ENCODE results near the gene SLC38A8.

SLC38A8 gene

DNA sequence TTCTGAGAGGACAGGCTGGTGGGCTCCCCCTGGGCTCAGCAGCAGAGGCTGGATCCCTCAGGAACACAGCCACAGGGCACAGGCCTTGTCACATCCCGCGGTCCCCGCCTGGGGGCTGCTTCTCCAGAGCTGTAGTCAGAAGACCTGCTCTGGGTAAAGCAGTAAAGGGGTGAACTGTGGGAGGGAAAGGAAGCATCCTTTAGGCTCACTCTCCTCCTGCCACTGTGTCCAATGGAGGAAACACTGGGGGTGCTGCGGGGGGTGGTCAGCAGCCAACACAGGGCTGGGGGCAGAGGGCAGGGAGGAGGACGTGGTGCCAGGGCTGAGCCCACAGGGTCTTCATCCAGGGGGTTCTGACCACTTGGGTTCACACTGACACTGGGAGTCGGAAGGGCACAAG lies 5.0 kb upstream of the SLC38A8 start:
- no peak for DNase-seq

DNA sequence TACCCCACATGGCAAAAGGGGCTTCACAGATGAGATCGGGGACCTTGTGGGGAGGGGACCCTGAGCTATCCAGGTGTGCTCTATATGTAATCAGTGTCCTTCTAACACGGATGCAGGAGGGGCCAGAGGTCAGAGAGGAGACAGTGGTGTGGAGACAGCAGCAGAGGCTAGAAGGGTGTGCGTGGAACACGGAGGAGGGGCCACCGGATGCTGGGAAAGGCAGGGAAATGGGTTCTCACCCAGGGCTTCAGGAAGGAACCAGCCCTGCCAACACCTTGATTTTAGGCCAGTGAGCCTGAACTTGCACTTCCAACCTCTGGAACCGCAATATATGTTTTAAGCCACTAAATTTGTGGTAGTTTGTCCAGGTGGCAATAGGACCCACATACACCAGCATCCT lies 4.6 kb upstream of the SLC38A8 start:
- no peak for DNase-seq

DNA sequence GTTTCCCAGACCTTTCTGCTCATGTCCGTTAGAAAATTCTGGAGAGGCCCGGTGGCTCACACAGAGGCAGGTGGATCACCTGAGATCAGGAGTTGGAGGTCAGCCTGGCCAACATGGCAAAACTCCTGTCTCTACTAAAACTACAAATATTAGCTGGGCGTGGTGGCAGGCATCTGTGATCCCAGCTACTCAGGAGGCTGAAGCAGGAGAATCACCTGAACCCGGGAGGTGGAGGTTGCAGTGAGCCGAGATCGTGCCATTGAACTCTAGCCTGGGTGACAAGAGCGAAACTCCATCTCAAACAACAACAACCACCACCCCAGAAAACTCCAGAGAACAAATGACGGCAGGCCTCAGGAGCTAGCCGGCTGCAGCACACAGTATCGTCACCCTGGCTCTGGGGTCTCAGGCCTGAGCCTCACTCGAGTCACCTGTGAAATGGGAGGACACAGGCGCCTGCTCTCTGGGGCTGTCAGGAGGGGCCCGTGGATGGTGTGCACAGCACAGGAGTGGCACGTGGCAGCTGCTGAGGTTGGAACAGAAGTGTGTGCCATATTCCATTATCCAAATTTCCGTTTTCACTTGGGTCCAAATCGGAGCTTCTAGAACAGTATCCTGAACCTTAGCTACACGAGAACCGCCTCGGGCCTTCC lies 3.3 kb upstream of the SLC38A8 start:
- no peak for DNase-seq

DNA sequence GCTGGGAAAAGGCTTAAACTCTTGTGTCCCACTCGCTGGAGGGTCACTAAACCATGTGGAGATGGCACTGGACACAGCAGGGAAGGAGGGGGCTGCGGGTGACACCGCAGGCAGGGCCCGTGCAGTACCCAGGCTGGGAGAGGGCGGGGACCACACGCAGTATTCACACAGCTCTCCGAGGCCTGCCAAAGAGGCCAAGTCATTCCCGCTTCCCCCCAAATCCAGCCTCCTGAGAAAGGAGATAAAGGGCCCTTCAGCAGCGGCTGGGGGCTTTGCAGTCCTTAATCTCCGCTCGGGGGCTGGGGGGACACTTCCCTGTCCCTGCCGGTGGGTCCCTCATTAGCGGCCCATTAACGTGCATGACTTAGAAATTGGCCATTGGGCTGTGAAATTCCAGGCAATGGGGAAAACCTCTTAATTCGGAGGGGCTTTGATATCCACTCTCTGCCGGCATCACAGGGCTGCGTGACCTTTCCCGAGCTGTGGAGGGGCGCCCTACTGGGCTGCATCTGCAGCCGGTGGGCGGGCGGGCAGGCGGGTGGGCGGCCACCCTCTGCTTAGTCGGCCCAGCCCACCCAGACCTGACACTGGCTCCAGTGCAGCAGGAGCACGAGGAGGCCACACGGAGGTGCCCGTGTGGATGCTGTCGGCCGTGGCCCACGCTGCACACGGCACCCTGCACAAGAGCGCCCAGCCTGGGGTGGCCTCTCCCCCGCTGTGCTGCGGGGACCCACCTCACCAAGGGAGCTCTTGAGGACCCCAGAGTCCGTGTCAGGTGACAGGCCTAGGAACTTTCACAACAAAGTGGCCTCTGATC lies 2.6 kb upstream of the SLC38A8 start:
- DNase-seq, result no peak

DNA sequence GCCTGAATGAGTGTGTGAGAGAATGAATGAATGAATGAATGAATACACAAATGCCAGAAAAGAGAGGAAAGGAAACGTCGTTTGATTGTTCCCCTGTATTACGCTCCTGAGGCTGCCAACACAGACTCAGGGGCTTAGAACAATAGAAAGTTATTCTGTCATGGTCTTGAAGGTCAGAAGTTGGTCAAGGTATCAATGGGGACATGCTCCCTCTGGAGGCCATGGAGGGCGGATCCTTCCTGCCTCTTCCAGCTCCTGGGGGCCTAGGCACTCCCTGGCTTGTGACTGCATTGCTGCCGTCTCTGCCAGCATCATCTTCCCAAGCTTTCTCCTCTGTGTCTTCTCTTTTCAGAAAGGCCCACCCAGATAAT lies 1.5 kb upstream of the SLC38A8 start:
- DNase-seq, result no peak

DNA sequence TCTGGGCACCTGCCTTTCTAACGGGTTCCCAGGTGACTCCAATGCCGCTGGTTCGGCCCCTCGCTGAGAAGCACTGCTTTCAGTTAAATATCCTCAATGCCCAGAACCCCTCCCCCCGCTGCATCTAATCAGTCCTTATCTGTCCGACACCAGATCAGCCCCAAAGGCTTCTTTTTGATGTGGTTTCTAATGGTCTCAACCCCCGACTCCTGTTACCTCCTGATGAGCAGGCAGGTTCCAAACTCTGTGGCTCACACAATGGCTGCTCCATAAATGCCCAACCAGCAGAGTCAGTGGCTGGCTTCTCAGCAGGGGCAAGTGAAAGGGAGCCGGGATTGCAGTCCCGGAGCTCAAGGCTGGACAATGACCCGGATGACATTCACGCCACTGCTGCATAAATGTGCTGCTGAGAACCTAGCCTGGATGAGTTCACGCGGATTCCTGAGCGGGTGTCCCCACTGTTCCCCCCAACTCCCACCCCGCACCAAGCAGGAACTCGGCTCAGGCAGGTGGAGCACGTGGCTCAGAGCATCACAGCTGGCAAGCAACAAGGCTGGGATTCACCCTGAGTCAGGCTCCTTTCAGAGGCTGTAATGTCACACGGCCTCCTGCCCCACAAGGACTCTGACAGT lies 1.0 kb upstream of the SLC38A8 start:
- DNase-seq, result no peak

DNA sequence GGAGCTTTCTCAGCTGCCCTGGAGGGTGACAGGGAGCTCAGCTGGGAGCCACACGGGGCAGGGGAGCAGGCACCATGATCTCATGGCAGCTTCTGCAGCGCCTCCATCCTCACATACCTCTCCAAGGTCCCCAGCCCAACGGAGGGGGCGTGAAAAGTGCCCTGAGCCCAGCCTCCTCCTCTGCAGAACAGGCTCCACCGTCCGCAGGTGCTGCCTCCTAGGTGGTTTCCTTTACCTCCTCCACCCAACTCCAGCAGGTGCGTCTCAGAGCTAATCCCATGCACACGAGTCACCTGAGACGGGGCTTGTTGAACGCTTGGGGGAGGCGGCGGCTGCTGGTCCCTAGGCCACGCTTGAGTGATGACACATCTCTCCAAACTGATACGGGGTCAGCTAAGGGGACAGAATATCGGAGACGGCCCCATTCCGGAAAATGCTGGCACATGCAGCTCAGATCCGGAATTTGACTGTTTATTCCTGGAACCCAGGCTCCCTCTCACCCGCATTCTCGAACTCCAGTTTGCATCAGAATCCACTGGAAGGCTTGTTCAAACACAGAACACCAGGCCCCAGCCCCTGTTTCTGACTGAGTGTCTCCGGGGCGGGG lies 387 bp upstream of the SLC38A8 start:
- no peak for DNase-seq

DNA sequence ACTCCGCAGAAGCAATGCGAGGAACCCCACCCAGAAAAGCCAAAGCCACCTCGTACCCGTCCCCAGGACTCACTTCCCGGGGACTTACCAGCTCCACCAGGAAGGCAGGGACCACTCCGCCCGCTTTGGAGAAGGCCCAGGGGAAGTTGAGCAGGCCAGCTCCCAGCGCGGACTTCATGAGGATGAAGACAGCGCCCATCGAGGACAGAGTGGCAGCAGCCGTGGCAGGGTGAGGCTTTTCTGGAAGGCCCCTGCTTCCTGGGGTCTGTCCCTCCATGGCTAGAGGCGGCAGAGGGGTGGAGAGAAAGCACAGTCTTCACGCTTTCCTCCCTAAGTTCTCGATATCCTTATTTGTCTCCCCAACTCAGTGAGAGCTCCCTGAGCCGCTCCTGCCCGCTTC lies 714 bp downstream of the SLC38A8 start:
- DNase-seq, result no peak

DNA sequence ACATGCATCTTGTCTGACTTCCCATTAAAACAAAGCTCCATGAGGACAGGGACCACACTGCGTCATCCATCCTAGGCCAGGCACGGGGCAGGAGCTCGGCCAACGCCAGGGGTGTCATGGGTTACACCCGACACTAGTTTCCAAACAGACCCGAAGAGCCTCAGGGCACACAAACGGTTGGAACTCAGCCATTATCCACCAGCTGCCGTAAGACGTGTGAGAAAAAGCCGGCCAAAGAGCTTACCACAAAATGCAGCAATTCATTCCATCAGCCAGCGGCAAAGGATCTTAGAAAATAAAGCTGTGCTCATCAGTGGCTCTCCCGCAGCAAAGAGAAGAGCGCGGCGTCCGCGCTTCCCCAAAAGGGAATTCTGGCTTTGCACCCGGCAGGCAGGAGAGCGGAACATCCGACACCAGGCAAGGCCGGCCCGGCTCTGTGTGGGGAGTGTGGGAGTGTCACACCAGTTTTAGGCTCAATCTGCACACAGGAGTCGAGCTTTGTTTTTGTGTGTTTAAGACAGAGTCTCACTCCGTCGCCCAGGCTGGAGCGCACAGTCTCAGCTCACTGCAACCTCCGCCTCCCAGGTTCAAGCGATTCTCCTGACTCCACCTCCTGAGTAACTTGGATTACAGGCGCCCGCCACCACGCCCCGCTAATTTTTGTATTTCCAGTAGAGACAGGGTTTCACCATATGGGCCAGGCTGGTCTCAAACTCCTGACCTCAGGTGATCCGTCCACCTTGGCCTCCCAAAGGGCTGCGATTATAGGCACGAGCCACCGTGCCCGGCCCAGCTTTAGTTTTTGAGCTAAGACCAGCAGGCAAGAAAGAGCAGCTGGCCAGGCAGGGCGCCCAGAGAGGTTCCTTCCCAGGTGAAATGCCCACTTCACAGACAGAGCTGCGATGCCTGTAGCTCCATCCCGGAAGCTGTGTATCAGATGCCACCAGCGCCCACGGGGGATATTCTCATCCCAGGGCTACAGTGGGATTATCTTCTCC lies 1.5 kb downstream of the SLC38A8 start:
- no peak for DNase-seq

DNA sequence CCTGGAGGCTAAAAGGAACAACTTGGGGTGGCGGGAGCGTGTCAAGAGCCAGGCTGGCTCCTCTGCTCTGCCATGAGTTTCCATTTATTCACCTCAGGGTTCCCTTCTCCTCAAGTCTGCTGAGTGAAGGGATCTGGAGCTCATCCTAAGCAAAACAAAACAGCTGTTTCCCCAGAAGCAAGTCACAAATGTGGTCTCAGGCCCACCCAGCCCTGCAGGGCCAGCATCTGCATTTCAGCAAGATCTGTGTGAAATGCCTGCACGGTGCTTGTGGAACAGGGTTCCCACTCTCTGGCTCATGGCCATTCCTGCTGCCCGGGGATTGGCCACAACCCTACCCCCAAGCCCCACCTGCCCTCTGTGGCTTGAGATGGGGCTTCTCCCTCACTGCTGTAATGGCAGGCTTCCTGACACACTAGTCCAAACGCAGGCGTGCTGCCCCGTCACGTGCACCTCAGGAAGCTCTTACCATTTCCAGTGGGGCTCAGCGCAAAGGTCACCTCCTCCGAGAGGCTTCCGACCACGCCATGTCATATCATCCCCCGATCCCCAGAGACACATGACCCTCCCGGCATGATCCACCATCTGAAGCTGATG lies 2.3 kb downstream of the SLC38A8 start:
- DNase-seq, result no peak

DNA sequence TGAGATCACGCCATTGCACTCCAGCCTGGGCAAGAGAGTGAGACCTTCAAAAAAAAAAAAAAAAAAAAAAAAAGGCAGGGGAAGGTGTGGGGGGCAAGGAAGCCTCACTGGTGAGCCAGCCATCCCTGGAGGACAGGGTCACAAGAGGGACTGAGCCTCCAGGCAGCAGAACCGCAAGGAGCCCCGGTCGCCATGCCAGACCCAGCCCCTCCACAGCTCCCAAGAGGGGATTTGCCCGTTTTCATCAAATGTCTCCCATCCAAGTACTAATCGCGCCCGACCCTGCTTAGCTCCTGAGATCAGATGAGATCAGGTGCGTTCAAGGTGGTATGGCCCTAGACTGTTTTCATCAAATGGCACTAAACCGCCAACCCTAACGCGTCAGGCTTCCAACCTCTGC lies 2.9 kb downstream of the SLC38A8 start:
- DNase-seq, result no peak

DNA sequence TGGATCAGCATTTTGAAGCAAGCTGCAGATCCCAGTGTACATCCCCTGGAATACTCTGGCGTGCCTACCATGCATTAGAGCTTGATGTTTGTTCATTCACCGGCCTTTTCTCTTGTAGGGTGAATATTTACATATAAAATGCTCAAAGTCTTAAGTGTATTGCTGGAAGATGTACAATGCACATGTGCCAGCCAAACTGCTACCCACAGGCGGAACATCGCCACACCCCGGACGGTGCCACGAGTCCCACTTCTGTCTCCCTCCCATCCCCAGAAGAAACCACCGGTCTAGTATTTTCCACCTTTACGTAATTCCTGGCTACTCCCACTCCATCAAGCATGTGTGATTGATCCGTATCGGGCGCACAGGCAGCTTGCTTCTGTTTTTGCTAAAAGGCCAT lies 4.1 kb downstream of the SLC38A8 start:
- no peak for DNase-seq

DNA sequence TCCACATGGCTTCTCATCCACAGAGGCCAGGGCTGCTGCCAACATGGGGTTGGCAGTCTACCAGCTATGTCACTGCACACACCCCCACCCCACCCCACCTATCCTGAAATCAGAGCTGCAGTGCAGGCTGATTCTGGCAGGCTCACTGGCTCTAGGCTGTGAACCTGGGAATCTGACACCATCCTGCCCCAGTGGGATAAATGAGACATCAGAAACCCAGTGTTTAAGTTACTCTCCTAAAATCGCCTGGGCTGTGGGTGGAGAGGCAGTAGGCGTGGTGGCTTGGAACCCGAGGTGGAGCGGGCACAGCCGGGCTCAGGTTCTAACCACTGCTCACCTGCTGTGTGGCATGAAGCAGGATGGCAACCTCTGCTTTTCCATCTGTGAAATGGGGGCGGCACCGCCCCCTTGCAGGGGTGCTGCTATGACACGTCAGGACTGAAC lies 5.6 kb downstream of the SLC38A8 start:
- DNase-seq, result no peak

DNA sequence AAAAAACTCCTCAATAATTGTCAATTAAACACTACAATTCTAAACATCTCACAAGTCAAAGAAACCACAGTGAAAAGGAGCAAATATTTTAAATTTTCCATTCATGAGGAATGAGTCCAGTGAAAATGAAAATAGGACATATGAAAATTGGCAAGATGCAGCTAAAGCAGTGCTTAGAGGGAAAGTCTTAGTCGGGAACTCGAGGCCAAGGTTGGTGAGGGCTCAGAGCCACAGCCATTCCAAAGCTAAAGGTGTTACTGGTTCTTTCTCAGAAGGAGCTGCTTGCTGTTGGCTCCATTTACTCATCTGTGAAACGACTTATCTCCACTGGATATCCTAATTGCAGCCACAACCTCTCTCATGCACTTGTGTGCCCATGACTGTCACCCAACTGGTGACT lies 6.5 kb downstream of the SLC38A8 start:
- DNase-seq, result no peak

DNA sequence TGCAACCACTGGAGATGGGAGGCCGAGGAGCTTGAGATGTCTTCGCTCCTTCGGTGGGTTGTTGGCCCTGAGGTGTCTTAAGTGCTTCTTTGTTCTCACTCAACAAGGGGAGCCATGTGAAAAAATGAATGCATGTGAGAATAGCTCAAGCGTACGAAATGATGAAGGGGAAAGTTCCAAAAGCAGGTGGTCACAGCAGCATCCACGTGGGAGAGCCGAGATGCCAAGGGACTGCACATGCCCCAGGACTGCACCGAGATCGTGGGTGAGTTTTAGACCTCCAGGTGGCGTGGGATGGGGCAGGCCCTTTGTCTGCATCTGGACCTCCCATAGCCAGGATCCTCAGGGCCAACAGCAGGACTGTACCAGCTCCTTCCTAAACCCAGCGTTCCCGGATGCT lies 8.1 kb downstream of the SLC38A8 start:
- DNase-seq, result no peak

DNA sequence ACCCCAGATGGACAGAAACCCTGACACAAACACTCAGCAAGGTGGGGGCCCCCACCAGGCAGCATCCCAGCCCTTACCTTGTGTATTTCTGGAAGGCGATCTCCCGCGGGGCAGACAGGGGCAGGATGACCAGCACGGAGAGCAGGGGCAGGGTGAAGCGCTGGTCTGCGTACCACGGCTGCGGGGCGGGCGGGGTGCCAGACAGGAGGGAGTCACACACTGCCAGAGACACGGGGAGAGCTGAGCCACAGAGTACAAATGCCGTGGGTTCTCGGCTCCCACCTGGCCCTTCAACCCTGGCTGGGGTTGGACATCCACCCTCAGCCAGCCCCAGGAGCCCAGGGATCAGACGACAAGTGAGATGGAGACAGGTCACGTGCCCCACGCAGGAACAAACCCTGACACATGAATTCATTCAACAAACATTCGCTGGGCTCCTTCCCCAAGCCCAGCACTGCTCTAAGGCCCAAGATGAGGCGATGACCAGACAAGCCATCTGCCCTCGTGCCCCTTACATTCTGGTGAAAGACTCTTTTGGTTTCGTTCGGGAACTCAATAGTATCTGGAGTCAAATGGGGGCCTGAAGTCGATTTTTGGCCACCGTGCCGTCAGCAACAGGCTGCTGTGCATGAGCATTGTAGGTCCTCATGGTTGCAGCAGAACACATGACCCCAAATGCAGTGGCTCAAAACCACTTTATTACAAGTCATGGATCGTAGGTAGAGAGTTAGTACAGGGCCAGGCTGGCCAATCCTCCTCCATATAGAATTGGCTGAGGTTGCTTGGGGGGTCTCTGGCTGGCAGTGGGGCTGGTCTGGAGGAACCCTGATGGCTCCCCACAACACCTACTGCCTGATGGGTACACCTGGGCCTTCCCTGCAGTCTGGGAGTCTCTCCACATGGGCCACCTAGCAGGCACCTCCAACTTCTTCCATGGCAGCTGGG lies 9.1 kb downstream of the SLC38A8 start:
- DNase-seq, result no peak

DNA sequence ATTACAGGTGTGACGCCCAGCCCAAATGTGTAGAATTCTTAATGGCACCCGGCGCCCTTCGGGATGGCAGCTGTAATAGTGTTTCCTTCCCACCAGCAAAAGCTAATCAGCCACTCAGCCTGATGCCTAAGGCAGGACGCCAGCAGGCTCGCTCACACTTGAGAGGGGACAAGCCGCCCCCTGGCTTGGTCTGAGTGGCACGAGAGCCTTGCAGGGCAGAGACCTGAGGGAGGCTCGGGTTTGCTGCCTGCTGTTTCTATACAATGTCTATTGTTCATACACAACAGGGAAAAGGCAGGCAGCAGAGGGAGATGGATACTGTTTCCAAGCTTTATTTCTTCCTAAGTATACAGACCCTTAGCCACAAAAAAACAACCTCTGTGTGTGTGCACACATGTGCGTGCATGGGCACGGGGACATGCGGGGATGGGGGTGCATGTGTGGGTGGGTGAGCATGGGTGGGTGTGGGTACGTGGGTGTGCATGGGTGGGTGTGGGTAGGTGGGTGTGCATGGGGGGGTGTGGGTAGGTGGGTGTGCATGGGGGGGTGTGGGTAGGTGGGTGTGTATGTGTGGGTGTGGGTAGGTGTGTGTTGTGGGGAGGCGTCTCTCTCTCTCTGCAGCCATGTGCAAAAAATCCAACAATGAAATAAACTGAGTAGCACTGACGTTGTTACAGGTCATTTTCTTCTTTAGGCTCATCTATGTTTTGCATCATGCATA lies 10.0 kb downstream of the SLC38A8 start:
- no peak for DNase-seq

DNA sequence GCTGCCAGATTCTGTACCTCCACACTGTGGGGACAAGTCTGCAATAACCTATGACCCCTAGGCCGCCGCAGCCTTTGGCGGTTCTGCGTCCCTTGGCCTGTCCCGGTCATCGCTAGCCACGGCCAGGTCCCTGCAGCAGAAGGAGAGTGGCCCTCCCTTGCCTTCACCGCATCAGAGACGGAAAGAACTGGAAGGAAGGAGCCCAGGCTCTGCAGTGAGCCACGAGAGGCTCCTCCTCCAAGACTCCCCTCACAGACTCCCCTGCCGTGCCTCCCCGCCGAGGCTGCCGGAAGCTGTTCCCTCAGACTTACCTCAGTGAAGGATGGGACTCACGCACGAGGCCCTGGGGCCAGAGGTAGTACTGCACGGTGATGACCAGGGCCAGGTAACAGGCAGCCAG lies 11.0 kb downstream of the SLC38A8 start:
- DNase-seq, result no peak

DNA sequence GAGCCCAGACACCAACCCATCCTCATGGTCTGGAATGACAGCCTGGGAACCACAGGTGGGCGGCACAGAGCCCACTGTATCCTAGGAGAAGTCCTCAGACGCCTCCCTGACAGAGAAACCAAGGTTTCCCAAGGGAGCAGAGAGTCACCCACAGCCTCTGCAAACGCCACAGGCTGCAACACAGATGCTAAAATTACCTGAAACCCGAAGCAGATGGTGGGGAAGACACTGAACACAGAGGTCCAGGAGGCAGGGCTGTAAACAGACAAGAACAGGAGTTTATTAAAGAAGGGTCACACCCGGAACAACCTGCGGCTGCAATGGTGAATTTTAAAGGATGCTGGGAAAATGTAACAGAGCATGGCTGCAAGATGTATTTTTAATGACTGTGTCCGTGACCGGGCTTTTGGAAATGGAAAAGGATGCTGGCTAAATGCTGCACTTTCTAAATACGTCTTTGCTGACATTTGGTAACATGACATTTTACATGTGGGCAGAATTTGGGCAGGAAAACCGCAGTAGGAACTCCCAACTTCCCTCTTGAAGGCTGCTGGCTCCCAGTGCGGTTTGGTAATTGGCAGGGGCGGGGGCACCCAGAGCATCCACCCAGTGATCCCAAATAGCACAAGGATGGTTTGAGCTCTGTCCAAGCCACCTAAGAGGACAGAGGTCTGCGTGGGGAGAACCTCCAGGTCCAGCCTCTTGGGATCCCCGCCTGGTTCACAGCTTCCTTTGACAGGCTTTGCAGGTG lies 13.1 kb downstream of the SLC38A8 start:
- DNase-seq, result no peak
